DOHH2 (cell line): Measurements from ENCODE around the gene DNAJC4.

Experiments used
- EZH2phosphoT487 ChIP-seq: fragments of 200-600 bp; sonication (generic); IDR thresholded peaks from 2 replicates; pipeline ENCODE4 v1.6.1; 2017; ENCODE audit warnings: borderline replicate concordance, mild to moderate bottlenecking, antibody characterized with exemption, low read length, moderate library complexity, mixed read lengths
- TF ChIP-seq, protein P1 (sequence below): fragments of 200-600 bp; sonication (generic); IDR thresholded peaks from one replicate; pipeline ENCODE4 v1.5.1; 2014; ENCODE audit warnings: antibody characterized with exemption, mild to moderate bottlenecking, low read depth, low read length; ENCODE audit not compliant: poor library complexity, severe bottlenecking

GRCh38 chr11:64240435-64241240 lies 10.3 kb downstream of the DNAJC4 start, which contains the start of gene FKBP2:
- TF ChIP-seq, protein P1, sequence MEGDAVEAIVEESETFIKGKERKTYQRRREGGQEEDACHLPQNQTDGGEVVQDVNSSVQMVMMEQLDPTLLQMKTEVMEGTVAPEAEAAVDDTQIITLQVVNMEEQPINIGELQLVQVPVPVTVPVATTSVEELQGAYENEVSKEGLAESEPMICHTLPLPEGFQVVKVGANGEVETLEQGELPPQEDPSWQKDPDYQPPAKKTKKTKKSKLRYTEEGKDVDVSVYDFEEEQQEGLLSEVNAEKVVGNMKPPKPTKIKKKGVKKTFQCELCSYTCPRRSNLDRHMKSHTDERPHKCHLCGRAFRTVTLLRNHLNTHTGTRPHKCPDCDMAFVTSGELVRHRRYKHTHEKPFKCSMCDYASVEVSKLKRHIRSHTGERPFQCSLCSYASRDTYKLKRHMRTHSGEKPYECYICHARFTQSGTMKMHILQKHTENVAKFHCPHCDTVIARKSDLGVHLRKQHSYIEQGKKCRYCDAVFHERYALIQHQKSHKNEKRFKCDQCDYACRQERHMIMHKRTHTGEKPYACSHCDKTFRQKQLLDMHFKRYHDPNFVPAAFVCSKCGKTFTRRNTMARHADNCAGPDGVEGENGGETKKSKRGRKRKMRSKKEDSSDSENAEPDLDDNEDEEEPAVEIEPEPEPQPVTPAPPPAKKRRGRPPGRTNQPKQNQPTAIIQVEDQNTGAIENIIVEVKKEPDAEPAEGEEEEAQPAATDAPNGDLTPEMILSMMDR, result no peak
- no peak for TF ChIP-seq EZH2phosphoT487
